ENCODE results near the gene LIX1L. TPM values are rescaled to one million over a fixed set of nuclear protein-coding genes. Genes with fewer than 3 reads are reported as not detected.

LIX1L gene
- total RNA-seq, 4 donors from 2014 or later, result 30.8 to 57.1 (median 41.5) TPM

DNA sequence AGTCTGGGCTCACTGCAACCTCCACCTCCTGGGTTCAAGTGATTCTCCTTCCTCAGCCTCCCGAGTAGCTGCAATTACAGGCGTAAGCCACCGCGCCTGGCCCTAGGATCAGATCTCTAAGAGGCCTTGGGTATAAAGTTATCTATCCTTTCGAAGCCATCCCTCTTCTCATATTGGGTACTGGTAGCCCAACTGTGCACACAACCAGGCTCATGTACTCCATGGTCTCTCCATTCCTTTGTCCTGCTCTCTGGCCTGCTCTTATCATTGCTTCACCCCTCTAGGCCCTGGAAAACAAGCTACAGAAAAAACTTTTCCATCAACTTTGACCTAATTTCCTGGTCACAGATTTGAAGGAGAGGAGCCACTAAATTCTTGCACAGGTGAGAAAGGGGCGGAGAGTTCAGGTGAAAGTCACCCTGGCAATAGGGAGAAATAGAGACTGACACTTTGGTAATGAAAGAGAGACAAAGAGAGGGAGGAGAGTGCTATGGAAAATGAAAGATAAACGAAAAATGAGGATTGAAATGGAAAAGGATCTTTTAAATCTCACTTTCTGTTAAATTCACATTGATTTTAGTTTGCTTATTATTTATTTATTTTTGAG, 32.5 kb upstream of the LIX1L start:
- WGBS, 2 donors, result 84 to 87% methylated on average over 7 of the region's 7 CpGs
- Histone ChIP-seq H3K9me3 (no peaks in the 10 kb centered on the region), H3K4me1 (peaks cover 0 to 41% (median 8%) of the 10 kb centered on the region in 4 donors), H3K27me3 (no peaks in the 10 kb centered on the region), H3K4me3 (no peak overlapping the region), H3K36me3 (peaks cover 22 to 31% (median 25%) of the 10 kb centered on the region in 3 donors), H3K27ac (peak overlapping the region in 3 of 4 donors; percentile 94 to 99 (median 97))
- no peak for DNase-seq (ENCODE audit: low spot score in 2 of 2)
- TF ChIP-seq EP300 (IDR thresholded peaks at IDR 0.05), result peak in 1 of 2 donors; percentile 37
- TF ChIP-seq, protein P1, sequence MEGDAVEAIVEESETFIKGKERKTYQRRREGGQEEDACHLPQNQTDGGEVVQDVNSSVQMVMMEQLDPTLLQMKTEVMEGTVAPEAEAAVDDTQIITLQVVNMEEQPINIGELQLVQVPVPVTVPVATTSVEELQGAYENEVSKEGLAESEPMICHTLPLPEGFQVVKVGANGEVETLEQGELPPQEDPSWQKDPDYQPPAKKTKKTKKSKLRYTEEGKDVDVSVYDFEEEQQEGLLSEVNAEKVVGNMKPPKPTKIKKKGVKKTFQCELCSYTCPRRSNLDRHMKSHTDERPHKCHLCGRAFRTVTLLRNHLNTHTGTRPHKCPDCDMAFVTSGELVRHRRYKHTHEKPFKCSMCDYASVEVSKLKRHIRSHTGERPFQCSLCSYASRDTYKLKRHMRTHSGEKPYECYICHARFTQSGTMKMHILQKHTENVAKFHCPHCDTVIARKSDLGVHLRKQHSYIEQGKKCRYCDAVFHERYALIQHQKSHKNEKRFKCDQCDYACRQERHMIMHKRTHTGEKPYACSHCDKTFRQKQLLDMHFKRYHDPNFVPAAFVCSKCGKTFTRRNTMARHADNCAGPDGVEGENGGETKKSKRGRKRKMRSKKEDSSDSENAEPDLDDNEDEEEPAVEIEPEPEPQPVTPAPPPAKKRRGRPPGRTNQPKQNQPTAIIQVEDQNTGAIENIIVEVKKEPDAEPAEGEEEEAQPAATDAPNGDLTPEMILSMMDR (IDR thresholded peaks at IDR 0.05), result no peak

DNA sequence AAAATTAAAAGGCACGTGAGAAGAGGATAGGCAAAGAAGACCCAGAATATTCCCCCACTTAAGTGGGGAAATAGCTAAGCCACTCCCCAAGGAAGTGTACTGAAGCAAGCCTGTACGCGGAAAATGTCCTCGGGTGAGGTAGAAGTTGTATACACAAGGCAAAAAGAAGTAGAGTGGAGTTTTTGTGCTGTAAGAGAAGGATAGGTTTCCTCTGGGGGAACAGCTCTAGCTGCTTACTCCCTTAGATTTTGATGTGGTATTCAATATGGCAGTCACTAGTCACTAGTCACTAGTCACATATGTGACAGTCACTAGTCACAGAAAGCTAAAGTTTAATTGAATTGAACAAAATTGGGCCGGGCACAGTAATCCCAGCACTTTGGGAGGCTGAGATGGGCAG, 31.0 kb upstream of the LIX1L start:
- no peak overlapping the region for H3K4me3 ChIP-seq
- H3K27me3 ChIP-seq, result no peaks in the 10 kb centered on the region
- TF ChIP-seq POLR2A (IDR thresholded peaks at IDR 0.05) (no peak), EP300 (IDR thresholded peaks at IDR 0.05) (no peak)
- TF ChIP-seq, protein P1 (IDR thresholded peaks at IDR 0.05), result no peak
- peaks cover 9 to 15% (median 9%) of the 10 kb centered on the region in 3 donors for H3K36me3 ChIP-seq
- H3K9me3 ChIP-seq, result no peaks in the 10 kb centered on the region
- H3K27ac ChIP-seq, result peak overlapping the region in 3 of 4 donors; percentile 29 to 99 (median 56)
- 57 to 71% methylated on average over 5 of the region's 5 CpGs for WGBS, 2 donors
- DNase-seq (ENCODE audit: low spot score in 2 of 2), result no peak
- H3K4me1 ChIP-seq, result peaks cover 0 to 57% (median 19%) of the 10 kb centered on the region in 4 donors

DNA sequence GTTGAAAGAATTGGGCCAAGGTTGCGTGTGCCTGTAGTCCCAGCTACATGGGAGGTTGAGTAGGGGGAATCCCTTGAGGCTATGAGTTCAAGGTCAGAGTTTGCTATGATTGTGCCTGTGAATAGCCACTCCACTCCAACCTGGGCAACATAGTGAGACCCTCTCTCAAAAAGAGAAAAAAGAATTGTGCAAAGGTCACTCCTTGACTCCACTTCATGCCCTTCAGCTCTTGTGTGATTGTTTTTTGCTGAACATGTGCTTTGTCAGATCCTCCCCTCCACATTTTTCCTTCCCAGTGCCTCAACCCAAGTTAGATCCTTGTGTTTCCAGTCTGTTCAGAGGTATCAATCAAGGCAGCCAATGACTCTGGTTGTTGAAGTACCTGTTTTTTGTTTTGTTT, 30.1 kb upstream of the LIX1L start:
- Histone ChIP-seq H3K9me3 (no peaks in the 10 kb centered on the region), H3K27ac (peak overlapping the region in 3 of 4 donors; percentile 29 to 99 (median 56)), H3K27me3 (no peaks in the 10 kb centered on the region), H3K4me3 (no peak overlapping the region), H3K36me3 (peaks cover under 1 to 7% (median under 1%) of the 10 kb centered on the region in 3 donors), H3K4me1 (peaks cover 0 to 65% (median 28%) of the 10 kb centered on the region in 4 donors)
- DNase-seq (ENCODE audit: low spot score in 2 of 2), result no peak
- WGBS, 2 donors, result 94 to 96% methylated on average over 1 of the region's 1 CpG
- no peak for TF ChIP-seq EP300 (IDR thresholded peaks at IDR 0.05)
- TF ChIP-seq POLR2A (IDR thresholded peaks at IDR 0.05), result no peak
- TF ChIP-seq, protein P1 (IDR thresholded peaks at IDR 0.05), result no peak

DNA sequence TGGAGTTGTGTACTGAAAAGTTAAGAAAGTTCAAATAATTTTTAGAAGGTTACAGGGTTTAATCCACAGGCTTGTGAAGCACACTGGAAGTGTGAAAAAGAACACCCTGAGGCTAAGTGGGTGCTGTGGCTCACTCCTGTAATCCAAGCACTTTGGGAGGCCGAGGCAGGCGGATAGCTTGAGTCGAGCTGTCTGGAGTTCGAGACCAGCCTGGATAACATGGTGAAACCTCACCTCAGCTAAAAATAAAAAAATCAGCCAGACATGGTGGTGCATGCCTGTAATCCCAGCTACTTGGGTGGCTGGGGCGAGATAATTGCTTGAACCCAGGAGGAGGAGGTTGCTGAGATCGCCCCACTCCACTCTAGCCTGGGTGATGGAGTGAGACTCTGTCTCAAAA, 28.7 kb upstream of the LIX1L start:
- H3K36me3 ChIP-seq, result no peaks in the 10 kb centered on the region
- H3K27ac ChIP-seq, result peak overlapping the region; percentile 58 to 99 (median 80)
- no peaks in the 10 kb centered on the region for H3K9me3 ChIP-seq
- H3K4me3 ChIP-seq, result no peak overlapping the region
- no peaks in the 10 kb centered on the region for H3K27me3 ChIP-seq
- WGBS, 2 donors, result 91 to 92% methylated on average over 6 of the region's 6 CpGs
- no peak for DNase-seq (ENCODE audit: low spot score in 2 of 2)
- TF ChIP-seq, protein P1 (IDR thresholded peaks at IDR 0.05), result no peak
- TF ChIP-seq POLR2A (IDR thresholded peaks at IDR 0.05) (no peak), EP300 (IDR thresholded peaks at IDR 0.05) (no peak)
- peaks cover 0 to 74% (median 41%) of the 10 kb centered on the region in 4 donors for H3K4me1 ChIP-seq
